GM20000 (cell line): ENCODE measurements around the gene ST3GAL3.
A peak's percentile ranks its signal among the peaks of the same experiment; 100 is the strongest.

Experiments
- DNase-seq: peaks from one replicate; pipeline ENCODE4 v3.0.0; 2012; ENCODE audit warnings: low spot score
- CTCF ChIP-seq: IDR thresholded peaks from 2 replicates; pipeline ENCODE4 v1.5.1; 2012; ENCODE audit warnings: mild to moderate bottlenecking, control low read depth; ENCODE audit errors: extremely low read depth, missing control alignments

ST3GAL3 gene

GRCh38 chr1:43936431-43937151 is 229.3 kb downstream of the ST3GAL3 start:
- peak; percentile 72 for DNase-seq
- TF ChIP-seq CTCF = no peak

DNA sequence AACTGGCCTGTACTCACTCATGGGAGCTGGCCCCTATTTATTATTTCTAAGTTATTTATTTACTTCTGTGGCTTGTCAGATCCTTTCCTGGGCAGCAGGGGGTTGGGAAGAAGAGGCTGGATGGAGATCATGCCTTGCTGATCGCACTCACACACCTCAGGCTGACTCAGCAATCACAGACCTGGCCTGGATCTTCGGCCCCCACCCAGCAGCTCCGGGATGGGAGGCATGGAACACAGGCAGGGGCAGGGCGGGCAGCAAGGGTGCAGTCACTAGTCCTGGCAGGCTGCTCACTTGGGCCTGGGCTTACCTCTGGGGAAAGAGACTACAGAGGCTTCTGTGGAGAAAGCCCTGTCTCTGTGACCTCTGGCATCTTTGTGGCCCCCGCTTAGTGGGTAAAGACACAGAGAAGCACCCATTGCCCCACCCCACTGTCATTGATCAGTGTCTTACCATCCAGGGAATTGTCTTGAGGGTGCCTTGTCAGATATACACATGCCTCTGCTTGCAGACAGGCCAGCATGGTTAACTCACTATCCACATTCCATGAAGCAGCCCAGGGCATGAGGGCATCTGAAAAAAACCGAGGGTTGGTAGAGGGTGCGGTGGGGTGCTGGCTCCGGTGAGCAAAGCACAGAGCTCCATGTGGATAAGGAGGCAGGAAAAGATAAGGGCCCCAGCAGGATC is 230.0 kb downstream of the ST3GAL3 start:
- no peak for DNase-seq
- no peak for TF ChIP-seq CTCF

DNA sequence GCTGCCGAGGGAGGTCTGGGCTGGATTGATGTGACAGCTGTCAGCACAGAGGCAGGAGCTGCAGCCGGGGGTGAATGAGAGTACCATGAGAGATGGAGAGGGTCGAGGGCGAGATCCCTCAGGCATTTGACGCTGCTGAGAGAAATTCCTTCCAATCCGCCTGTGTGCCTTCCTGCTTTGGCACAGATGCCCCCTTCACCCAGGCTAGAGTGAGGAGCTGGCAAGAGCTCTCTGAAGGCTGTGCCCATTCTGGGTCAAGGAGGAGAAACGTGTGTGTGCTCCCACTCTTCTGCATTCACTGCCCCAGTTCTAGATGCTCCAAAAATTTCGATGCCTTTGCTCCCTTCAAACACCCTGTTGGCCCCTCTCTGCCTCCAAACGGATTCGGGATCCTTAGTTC is 231.0 kb downstream of the ST3GAL3 start:
- no peak for TF ChIP-seq CTCF
- no peak for DNase-seq

- no peak for DNase-seq
- TF ChIP-seq CTCF = no peak
Measured at GRCh38 chr1:43938892-43939587, 231.7 kb downstream of the ST3GAL3 start.

GRCh38 chr1:43942411-43942810 is 235.1 kb downstream of the ST3GAL3 start:
- no peak for DNase-seq
- TF ChIP-seq CTCF = no peak

DNA sequence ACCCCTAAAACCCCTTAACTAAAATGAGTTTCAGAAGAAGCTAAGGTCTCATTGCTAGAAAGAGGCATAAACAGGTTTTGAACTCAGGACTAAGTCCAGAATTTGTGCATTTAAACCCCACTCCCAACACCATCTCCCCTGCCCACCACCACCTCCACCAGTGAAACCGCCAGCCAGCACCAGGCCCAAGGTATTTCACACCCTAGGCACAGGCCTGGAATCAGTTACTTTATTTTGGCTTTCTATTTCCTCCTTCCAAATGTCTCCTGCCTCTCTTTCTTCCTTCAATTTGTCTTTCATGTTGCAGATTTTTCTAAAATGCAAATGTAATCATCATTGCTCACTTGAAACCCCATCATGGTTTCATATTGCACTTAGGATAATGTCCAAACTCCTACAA is 237.5 kb downstream of the ST3GAL3 start:
- DNase-seq = no peak
- no peak for TF ChIP-seq CTCF

DNA sequence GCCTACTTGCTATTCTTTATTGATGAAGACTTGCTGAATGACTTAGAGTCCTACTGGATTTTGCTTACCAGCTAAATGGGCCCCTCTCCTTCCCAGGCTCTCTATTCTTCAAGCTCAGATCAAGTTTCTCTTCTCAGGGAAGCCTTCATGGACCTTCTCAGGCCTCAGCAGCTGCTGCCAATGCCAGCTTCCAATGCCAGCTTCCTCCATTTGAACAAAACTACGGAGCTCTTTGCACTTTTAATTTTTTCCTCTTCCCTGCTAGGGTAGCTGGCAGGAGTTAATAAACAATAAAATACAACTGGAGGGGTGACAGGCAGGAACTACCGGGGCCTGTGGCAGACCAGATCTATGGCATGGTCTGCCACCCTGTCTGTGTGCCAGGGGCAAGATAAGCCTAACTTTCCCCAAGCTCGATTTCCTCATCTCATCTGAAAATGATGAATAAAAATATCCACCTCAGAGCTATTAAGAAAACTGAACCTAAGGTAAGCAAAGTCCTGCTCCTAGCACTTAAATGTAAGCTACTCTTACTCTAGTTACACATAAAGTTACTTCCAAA is 238.4 kb downstream of the ST3GAL3 start:
- DNase-seq = no peak

More for the DNA sequence above, 238.4 kb downstream of the ST3GAL3 start:
- TF ChIP-seq CTCF = no peak
